ENCODE measurements around the gene MARCHF10. TPM values are rescaled to one million over a fixed set of nuclear protein-coding genes. Genes with fewer than 3 reads are reported as not detected.

The MARCHF10 gene
- total and polyA plus RNA-seq, 9 of the 15 experiments (the other 6 are each of a cell fraction or from before 2014, with no cell fraction given): not detected

GRCh38 chr17:62804025-62804424 lies 4.1 kb downstream of the MARCHF10 start:
- intact Hi-C loops (cut with micrococcal nuclease) (no loop called here), in situ Hi-C loops (cut with MboI) (no loop called here)
- TF ChIP-seq SRSF7 (optimal IDR thresholded peaks at IDR 0.05; ENCODE audit: low read depth, low read length) (no peak), KDM2B (CRISPR knock-in tag; IDR thresholded peaks at IDR 0.05) (no peak), HMG20A (CRISPR knock-in tag; conservative IDR thresholded peaks at IDR 0.05) (no peak), ZC3H4 (CRISPR knock-in tag; IDR thresholded peaks at IDR 0.05; ENCODE audit: borderline replicate concordance) (no peak), CEBPB (tag; IDR thresholded peaks at IDR 0.05) (no peak), PATZ1 (CRISPR knock-in tag; IDR thresholded peaks at IDR 0.05; ENCODE audit: borderline replicate concordance) (no peak)
- no peaks in the 10 kb centered on the region for H3K9me1 ChIP-seq (ENCODE audit: control insufficient read depth, insufficient read depth, low read length)
- WGBS (ENCODE audit: insufficient coverage, low coverage, missing lambda C conversion rate): 17% methylated on average over 12 of the region's 12 CpGs
- 0 out of 2 replicates have a peak, but pooled peaks cover 7% of the 10 kb centered on the region for H4K20me1 ChIP-seq (replicated peaks; ENCODE audit: control insufficient read depth, insufficient read depth, low read length)
- ChIA-PET CTCF (ENCODE audit: low intra/inter-chr PET ratio) (no interaction called here), POLR2A (interaction anchor here (1.0 kb wide), 1 partner anchor 120 kb away, joined by 4 read pairs; no protein-coding TSS in a partner anchor)
- no peak overlapping the region for H3K4me3 ChIP-seq
- FAIRE-seq (no peak), DNase-seq (ENCODE audit: extremely low read depth in 1 of 4, low spot score in 3 of 4) (no peak), ATAC-seq (no peak)
- no TSS peak for BruUV-seq (replicated peaks)
- peaks cover 56 to 61% of the 10 kb centered on the region in 2 experiments for H3K27me3 ChIP-seq (ENCODE audit: control insufficient read depth in 2 of 2, insufficient read depth in 2 of 2, low read length in 2 of 2)
- H3K9me3 ChIP-seq (replicated peaks; ENCODE audit: control insufficient read depth, insufficient read depth, low read depth, low read length): no peaks in the 10 kb centered on the region
- H2AFZ ChIP-seq (ENCODE audit: low read depth, low read length): no peak overlapping the region
- H3K4me2 ChIP-seq (ENCODE audit: insufficient read depth, low read length): no peak overlapping the region
- no peaks in the 10 kb centered on the region for H3K36me3 ChIP-seq (ENCODE audit: control insufficient read depth, insufficient read depth, low read length)
- H3K9ac ChIP-seq (ENCODE audit: insufficient read depth in 1 of 2, low read depth in 2 of 2, low read length in 2 of 2): no peak overlapping the region
- H3K79me2 ChIP-seq (ENCODE audit: control insufficient read depth, insufficient read depth, low read length): no peaks in the 10 kb centered on the region
- H3K27ac ChIP-seq (ENCODE audit: extremely low read depth, low read depth, low read length): no peak overlapping the region
- peaks cover 0 to 7% of the 10 kb centered on the region in 2 experiments; a peak in 2 of 5 replicates for H3K4me1 ChIP-seq (replicated peaks in 1 of 2; ENCODE audit: control insufficient read depth in 2 of 2, insufficient read depth in 2 of 2, low read length in 2 of 2)

All from K562 (cell line).